SK-N-SH (cell line): ENCODE measurements around the gene OXCT1. TPM values are rescaled to one million over a fixed set of nuclear protein-coding genes. Genes with fewer than 3 reads are reported as not detected.

ENCODE experiments used
- CTCF ChIA-PET: fragments of 300-600, 350-600 bp; formaldehyde crosslinking; extraction: SDS; loops from one replicate; lab custom pipeline; 2021; lab: Yijun Ruan, JAX
- POLR2A ChIA-PET: fragments of 350-600 bp; sonication (Branson Sonifier 250); formaldehyde crosslinking; extraction: SDS; loops from one replicate; lab custom pipeline; 2020; ENCODE audit warnings: antibody characterized with exemption, inconsistent platforms; lab: Yijun Ruan, JAX
- DNase-seq: peaks from one replicate; pipeline ENCODE4 v3.0.0; 2012
- H2AFZ ChIP-seq: fragments of 200-600 bp; sonication (generic); 2 replicates; pipeline ENCODE4 v1.8.1; 2016; ENCODE audit warnings: antibody characterized with exemption, mild to moderate bottlenecking, low read depth
- H3F3A ChIP-seq: fragments of 200-600 bp; sonication (generic); replicated peaks from 2 replicates; pipeline ENCODE3; 2016; ENCODE audit warnings: antibody characterized with exemption, mild to moderate bottlenecking; ENCODE audit not compliant: insufficient read depth
- H3K27ac ChIP-seq, 2 experiments: fragments of 200-500 bp in 1 of 2; fragments of 200-600 bp in 1 of 2; sonication (Bioruptor generic) in 1 of 2; sonication (generic), shearing (Covaris generic) in 1 of 2; 2 replicates each; pipeline versions ENCODE4 v1.5.1 to v1.6.1; 2014 to 2016; ENCODE audit warnings: low read depth in 2 of 2, inconsistent platforms in 1 of 2, low read length in 1 of 2, mild to moderate bottlenecking in 1 of 2, mixed read lengths in 1 of 2
- H3K27me3 ChIP-seq: fragments of 200-600 bp; sonication (generic), shearing (Covaris generic); 2 replicates; pipeline ENCODE4 v1.6.1; 2016; ENCODE audit warnings: mixed run types; ENCODE audit not compliant: insufficient read depth
- H3K36me3 ChIP-seq, 2 experiments: fragments of 200-500 bp in 1 of 2; fragments of 200-600 bp in 1 of 2; sonication (Bioruptor generic) in 1 of 2; sonication (generic) in 1 of 2; replicated peaks in 1 of 2; 2 replicates each; pipeline versions ENCODE3 to v1.5.1; 2014 to 2016; ENCODE audit warnings: low read length in 1 of 2, mild to moderate bottlenecking in 1 of 2; ENCODE audit not compliant: insufficient read depth in 2 of 2, control insufficient read depth in 1 of 2
- H3K4me1 ChIP-seq, 2 experiments: fragments of 200-500 bp in 1 of 2; fragments of 200-600 bp in 1 of 2; sonication (Bioruptor generic) in 1 of 2; sonication (generic), shearing (Covaris generic) in 1 of 2; 2 replicates each; pipeline versions ENCODE4 v1.5.1 to v1.6.1; 2014 to 2016; ENCODE audit warnings: low read depth in 1 of 2, low read length in 1 of 2, mixed run types in 1 of 2; ENCODE audit not compliant: insufficient read depth in 2 of 2, control insufficient read depth in 1 of 2
- H3K4me2 ChIP-seq: fragments of 200-600 bp; sonication (generic), shearing (Covaris generic); 2 replicates; pipeline ENCODE4 v1.6.1; 2017; ENCODE audit warnings: mixed run types
- H3K4me3 ChIP-seq, 2 experiments: fragments of 200-500 bp in 1 of 2; fragments of 200-600 bp in 1 of 2; sonication (Bioruptor generic) in 1 of 2; sonication (generic), shearing (Covaris generic) in 1 of 2; 2 replicates each; pipeline versions ENCODE4 v1.5.1 to v1.8.1; 2014 to 2016; ENCODE audit warnings: low read depth in 2 of 2, inconsistent platforms in 1 of 2, low read length in 1 of 2, mild to moderate bottlenecking in 1 of 2, mixed read lengths in 1 of 2, moderate library complexity in 1 of 2
- H3K79me2 ChIP-seq: fragments of 200-600 bp; sonication (generic); 2 replicates; pipeline ENCODE4 v1.8.1; 2017; ENCODE audit warnings: mild to moderate bottlenecking; ENCODE audit not compliant: insufficient read depth
- H3K9ac ChIP-seq: fragments of 200-600 bp; sonication (generic); 2 replicates; pipeline ENCODE4 v1.6.1; 2017; ENCODE audit warnings: mixed run types
- H3K9me2 ChIP-seq: fragments of 200-600 bp; sonication (generic); 2 replicates; pipeline ENCODE4 v1.6.1; 2017; ENCODE audit warnings: mixed run types
- H3K9me3 ChIP-seq: fragments of 200-600 bp; sonication (generic); 2 replicates; pipeline ENCODE4 v1.6.1; 2017; ENCODE audit warnings: mixed run types, mild to moderate bottlenecking, moderate library complexity
- H4K20me1 ChIP-seq: fragments of 200-600 bp; sonication (generic); 2 replicates; pipeline ENCODE4 v1.6.1; 2017; ENCODE audit warnings: mild to moderate bottlenecking, mixed run types; ENCODE audit not compliant: insufficient read depth
- CTCF ChIP-seq: fragments of 200-600 bp; sonication (generic); IDR thresholded peaks from 2 replicates; pipeline ENCODE4 v1.6.1; 2017; ENCODE audit warnings: antibody characterized with exemption, mild to moderate bottlenecking, moderate library complexity
- ELF1 ChIP-seq: IDR thresholded peaks from 2 replicates; pipeline ENCODE4 v1.4.0; 2012
- EP300 ChIP-seq, 2 experiments: IDR thresholded peaks; 2 replicates each; pipeline versions ENCODE4 v1.4.0 to v1.6.1; 2012; ENCODE audit warnings: borderline replicate concordance in 1 of 2, low read depth in 1 of 2, low read length in 1 of 2
- FOSL2 ChIP-seq: IDR thresholded peaks from 2 replicates; pipeline ENCODE4 v1.4.0; 2012; ENCODE audit warnings: low read depth, mild to moderate bottlenecking, moderate library complexity, borderline replicate concordance
- FOXM1 ChIP-seq: IDR thresholded peaks from 2 replicates; pipeline ENCODE4 v1.4.0; 2012; ENCODE audit warnings: low read depth, mild to moderate bottlenecking
- MAX ChIP-seq: IDR thresholded peaks from 2 replicates; pipeline ENCODE4 v1.4.0; 2012; ENCODE audit warnings: low read depth
- MEF2A ChIP-seq: IDR thresholded peaks from 2 replicates; pipeline ENCODE4 v1.4.0; 2012; ENCODE audit warnings: low read depth, borderline replicate concordance
- MXI1 ChIP-seq: IDR thresholded peaks from 2 replicates; pipeline ENCODE4 v1.6.1; 2012; ENCODE audit warnings: mild to moderate bottlenecking, low read depth, low read length, improper control_type of control experiment
- NFIC ChIP-seq: IDR thresholded peaks from 2 replicates; pipeline ENCODE4 v1.4.0; 2012; ENCODE audit warnings: borderline replicate concordance
- NRF1 ChIP-seq: IDR thresholded peaks from 2 replicates; pipeline ENCODE4 v1.6.1; 2012; ENCODE audit warnings: low read depth, mild to moderate bottlenecking, low read length
- RFX5 ChIP-seq: IDR thresholded peaks from 2 replicates; pipeline ENCODE4 v1.6.1; 2012; ENCODE audit warnings: mild to moderate bottlenecking, improper control_type of control experiment, low read length
- RXRA ChIP-seq: IDR thresholded peaks from 2 replicates; pipeline ENCODE4 v1.4.0; 2012; ENCODE audit warnings: low read depth, mild to moderate bottlenecking, borderline replicate concordance
- SMC3 ChIP-seq: IDR thresholded peaks from 2 replicates; pipeline ENCODE4 v1.6.1; 2012; ENCODE audit warnings: low read depth, low read length, improper control_type of control experiment
- TCF12 ChIP-seq: IDR thresholded peaks from 2 replicates; pipeline ENCODE4 v1.4.0; 2012
- TEAD4 ChIP-seq: IDR thresholded peaks from 2 replicates; pipeline ENCODE4 v1.4.0; 2012; ENCODE audit warnings: mild to moderate bottlenecking, borderline replicate concordance; ENCODE audit not compliant: insufficient read depth
- USF2 ChIP-seq: fragments of 150-350 bp; IDR thresholded peaks from 2 replicates; pipeline ENCODE4 v1.6.1; 2017; ENCODE audit warnings: antibody characterized with exemption, low read length, low read depth, borderline replicate concordance
- YY1 ChIP-seq: IDR thresholded peaks from 2 replicates; pipeline ENCODE4 v1.4.0; 2012; ENCODE audit warnings: low read depth, mild to moderate bottlenecking
- WGBS: methylation state at CpG from one replicate; pipeline ENCODE4 v1.1.6; 2017; ENCODE audit warnings: low lambda C conversion rate; 5-methylcytosine and 5-hydroxymethylcytosine counted together
- polyA plus RNA-seq, 3 experiments: library from polyadenylated mRNA; depleted of rRNA; stranded (reverse); fragments of >200 nt; gene quantifications; 2 replicates each; pipeline ENCODE4 v1.2.3, GENCODE V29; 2012

OXCT1 gene
- polyA plus RNA-seq, 1 of the 3 experiments (the other 2 are of a cell fraction) = 11.7 TPM

- H4K20me1 ChIP-seq = no peaks in the 10 kb centered on the region
- no peaks in the 10 kb centered on the region for H3K36me3 ChIP-seq
- no peaks in the 10 kb centered on the region for H3K27me3 ChIP-seq
- H3K9me3 ChIP-seq = no peaks in the 10 kb centered on the region
- H3K4me2 ChIP-seq = no peak overlapping the region
- peaks cover 6% of the 10 kb centered on the region in 2 experiments; a peak in 1 of 4 replicates for H3K4me1 ChIP-seq
- no peak for DNase-seq
- peaks cover 4% of the 10 kb centered on the region for H3F3A ChIP-seq
- no peak overlapping the region for H3K4me3 ChIP-seq
- no peaks in the 10 kb centered on the region for H3K79me2 ChIP-seq
- no peak overlapping the region for H3K27ac ChIP-seq
- H3K9me2 ChIP-seq = no peaks in the 10 kb centered on the region
- no peak overlapping the region for H2AFZ ChIP-seq
- TF ChIP-seq ELF1 (no peak), NFIC (no peak), FOXM1 (no peak), YY1 (no peak), RFX5 (no peak), SMC3 (no peak), TEAD4 (no peak), NRF1 (no peak), USF2 (no peak), MAX (no peak)
- ChIA-PET CTCF (interaction anchor here (2.7 kb wide), 1 partner anchor 19 kb away, joined by 8 read pairs; no protein-coding TSS in a partner anchor), POLR2A (no interaction called here)
- H3K9ac ChIP-seq = no peak overlapping the region
Measured at GRCh38 chr5:41874512-41875060, 4.4 kb upstream of the OXCT1 start.

- Histone ChIP-seq H3K9ac (no peak overlapping the region), H3K27me3 (no peaks in the 10 kb centered on the region), H3K4me1 (peaks cover 6 to 12% of the 10 kb centered on the region in 2 experiments; a peak in 1 of 4 replicates), H3K79me2 (peaks cover 4% of the 10 kb centered on the region; the same call in 1 of the 2 replicates), H3K9me2 (no peaks in the 10 kb centered on the region), H3K36me3 (no peaks in the 10 kb centered on the region), H3F3A (peaks cover 4% of the 10 kb centered on the region), H3K4me2 (no peak overlapping the region; the same call in 1 of the 2 replicates), H3K9me3 (no peaks in the 10 kb centered on the region), H3K27ac (no peak overlapping the region; a peak in 1 of 4 replicates), H4K20me1 (no peaks in the 10 kb centered on the region), H3K4me3 (no peak overlapping the region), H2AFZ (no peak overlapping the region)
- CTCF ChIA-PET = no interaction called here
- POLR2A ChIA-PET = no interaction called here
- TF ChIP-seq EP300 (IDR thresholded peaks at IDR 0.05; ENCODE audit: borderline replicate concordance in 1 of 2, low read depth in 1 of 2, low read length in 1 of 2) (no peak), TCF12 (no peak), CTCF (no peak), MXI1 (no peak), FOSL2 (no peak), RXRA (no peak), MEF2A (no peak)
- no peak for DNase-seq
- 64% methylated on average over 2 of the region's 2 CpGs for WGBS
Measured at GRCh38 chr5:41871852-41872251, 1.6 kb upstream of the OXCT1 start.
